NB4 (cell line): ENCODE measurements around the gene IGFBPL1.
"Not testable (repeated sequence)": the region's sequence is repeated elsewhere in the genome, so short reads cannot be mapped to it uniquely, and the experiment has no call there.

ENCODE experiments used
- DNase-seq: peaks from one replicate; pipeline ENCODE4 v3.0.0; 2010; ENCODE audit warnings: low read depth
- H3K4me3 ChIP-seq: one replicate; pipeline ENCODE4 v1.5.1; 2011; ENCODE audit warnings: mild to moderate bottlenecking, low read depth, low read length, moderate library complexity
- MYC ChIP-seq: IDR thresholded peaks from 2 replicates; pipeline ENCODE4 v1.6.1; 2011; ENCODE audit warnings: low read depth, low read length
- POLR2A ChIP-seq: IDR thresholded peaks from 2 replicates; pipeline ENCODE4 v1.6.1; 2011; ENCODE audit warnings: mild to moderate bottlenecking; ENCODE audit not compliant: insufficient read length; ENCODE audit errors: extremely low read depth
- TF ChIP-seq, protein P1 (sequence below): IDR thresholded peaks from one replicate; pipeline ENCODE4 v1.5.1; 2012; ENCODE audit warnings: low read depth, low read length
- TF ChIP-seq, protein P2 (sequence below): IDR thresholded peaks from 2 replicates; pipeline ENCODE4 v1.6.1; 2011; ENCODE audit warnings: low read depth, low read length

The IGFBPL1 gene

DNA sequence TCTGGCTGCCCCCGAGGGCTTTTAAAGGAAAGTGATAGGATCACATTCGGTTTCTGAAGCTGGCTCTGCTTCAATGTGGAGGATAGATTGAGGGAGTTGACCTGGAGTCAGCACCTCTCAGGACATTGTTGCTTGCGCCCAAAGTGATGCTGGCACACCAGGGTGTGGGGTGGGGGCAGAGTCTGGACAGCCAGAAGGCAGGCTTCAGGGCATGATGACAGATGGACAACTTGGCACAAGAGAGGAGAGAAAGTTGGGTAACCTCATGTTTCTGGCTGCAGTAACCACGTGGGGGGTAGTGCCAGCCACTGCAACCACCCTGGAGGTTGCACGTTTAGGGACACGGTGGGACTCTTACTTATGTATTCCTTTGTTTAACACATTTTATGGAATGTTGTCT is 22.3 kb downstream of the IGFBPL1 start:
- DNase-seq: no peak
- TF ChIP-seq, protein P1, sequence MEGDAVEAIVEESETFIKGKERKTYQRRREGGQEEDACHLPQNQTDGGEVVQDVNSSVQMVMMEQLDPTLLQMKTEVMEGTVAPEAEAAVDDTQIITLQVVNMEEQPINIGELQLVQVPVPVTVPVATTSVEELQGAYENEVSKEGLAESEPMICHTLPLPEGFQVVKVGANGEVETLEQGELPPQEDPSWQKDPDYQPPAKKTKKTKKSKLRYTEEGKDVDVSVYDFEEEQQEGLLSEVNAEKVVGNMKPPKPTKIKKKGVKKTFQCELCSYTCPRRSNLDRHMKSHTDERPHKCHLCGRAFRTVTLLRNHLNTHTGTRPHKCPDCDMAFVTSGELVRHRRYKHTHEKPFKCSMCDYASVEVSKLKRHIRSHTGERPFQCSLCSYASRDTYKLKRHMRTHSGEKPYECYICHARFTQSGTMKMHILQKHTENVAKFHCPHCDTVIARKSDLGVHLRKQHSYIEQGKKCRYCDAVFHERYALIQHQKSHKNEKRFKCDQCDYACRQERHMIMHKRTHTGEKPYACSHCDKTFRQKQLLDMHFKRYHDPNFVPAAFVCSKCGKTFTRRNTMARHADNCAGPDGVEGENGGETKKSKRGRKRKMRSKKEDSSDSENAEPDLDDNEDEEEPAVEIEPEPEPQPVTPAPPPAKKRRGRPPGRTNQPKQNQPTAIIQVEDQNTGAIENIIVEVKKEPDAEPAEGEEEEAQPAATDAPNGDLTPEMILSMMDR: no peak
- TF ChIP-seq POLR2A (no peak), MYC (no peak)
- TF ChIP-seq, protein P2, sequence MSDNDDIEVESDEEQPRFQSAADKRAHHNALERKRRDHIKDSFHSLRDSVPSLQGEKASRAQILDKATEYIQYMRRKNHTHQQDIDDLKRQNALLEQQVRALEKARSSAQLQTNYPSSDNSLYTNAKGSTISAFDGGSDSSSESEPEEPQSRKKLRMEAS: no peak
- no peak overlapping the region for H3K4me3 ChIP-seq

DNA sequence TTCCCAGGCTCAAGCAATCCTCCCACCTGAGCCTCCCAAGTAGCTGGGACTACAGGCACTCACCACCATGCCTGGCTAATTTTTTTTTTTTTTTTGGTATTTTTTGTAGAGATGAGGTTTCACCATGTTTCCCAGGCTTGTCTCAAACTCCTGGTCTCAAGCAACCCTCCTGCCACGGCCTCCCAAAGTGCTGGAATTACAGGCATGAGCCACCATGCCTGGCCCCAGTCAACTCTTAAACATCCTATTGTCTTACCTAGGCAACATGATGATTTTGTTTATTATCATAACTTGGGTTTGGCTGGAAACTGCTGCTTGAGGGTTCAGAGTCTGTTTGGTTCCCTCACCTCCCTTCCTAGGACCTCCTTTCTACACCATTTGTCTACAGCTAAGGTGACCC is 25.1 kb downstream of the IGFBPL1 start:
- DNase-seq, H3K4me3 ChIP-seq: not testable (repeated sequence)

DNA sequence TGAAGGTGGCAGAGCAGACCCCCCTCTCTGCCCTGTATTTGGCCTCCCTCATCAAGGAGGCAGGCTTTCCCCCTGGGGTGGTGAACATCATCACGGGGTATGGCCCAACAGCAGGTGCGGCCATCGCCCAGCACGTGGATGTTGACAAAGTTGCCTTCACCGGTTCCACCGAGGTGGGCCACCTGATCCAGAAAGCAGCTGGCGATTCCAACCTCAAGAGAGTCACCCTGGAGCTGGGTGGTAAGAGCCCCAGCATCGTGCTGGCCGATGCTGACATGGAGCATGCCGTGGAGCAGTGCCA is 27.9 kb downstream of the IGFBPL1 start:
- no peak overlapping the region for H3K4me3 ChIP-seq
- TF ChIP-seq, protein P1: no peak
- TF ChIP-seq POLR2A (no peak), MYC (no peak)
- DNase-seq: no peak

DNA sequence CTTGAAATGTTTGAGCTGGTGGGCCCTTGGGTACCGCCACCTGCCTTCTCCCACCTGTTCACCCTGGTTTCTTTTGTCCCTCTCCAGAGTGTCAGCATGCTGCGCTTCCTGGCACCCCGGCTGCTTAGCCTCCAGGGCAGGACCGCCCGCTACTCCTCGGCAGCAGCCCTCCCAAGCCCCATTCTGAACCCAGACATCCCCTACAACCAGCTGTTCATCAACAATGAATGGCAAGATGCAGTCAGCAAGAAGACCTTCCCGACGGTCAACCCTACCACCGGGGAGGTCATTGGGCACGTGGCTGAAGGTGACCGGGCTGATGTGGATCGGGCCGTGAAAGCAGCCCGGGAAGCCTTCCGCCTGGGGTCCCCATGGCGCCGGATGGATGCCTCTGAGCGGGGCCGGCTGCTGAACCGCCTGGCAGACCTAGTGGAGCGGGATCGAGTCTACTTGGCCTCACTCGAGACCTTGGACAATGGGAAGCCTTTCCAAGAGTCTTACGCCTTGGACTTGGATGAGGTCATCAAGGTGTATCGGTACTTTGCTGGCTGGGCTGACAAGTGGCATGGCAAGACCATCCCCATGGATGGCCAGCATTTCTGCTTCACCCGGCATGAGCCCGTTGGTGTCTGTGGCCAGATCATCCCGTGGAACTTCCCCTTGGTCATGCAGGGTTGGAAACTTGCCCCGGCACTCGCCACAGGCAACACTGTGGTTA is 28.4 kb downstream of the IGFBPL1 start:
- DNase-seq: no peak
- no peak overlapping the region for H3K4me3 ChIP-seq
- no peak for TF ChIP-seq POLR2A

DNA sequence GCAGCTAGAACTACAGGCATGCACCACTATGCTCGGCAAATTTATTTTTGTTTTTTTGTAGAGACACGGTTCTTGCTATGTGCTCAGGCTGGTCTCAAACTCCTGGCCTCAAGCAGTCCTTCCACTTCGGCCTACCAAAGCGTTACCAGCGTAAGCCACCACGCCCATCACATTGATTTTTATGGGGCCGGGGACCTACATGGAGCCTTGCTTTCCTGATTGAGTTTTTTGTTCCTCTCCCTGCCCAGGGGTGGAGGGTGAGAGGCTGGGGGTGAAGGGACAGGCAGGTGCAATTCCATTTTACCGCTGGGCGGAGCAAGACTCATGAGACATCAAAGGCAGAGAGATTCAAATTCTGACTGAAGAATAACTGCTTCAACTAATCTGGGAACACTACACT is 29.8 kb downstream of the IGFBPL1 start:
- no peak for TF ChIP-seq MYC
- TF ChIP-seq, protein P1: no peak
- TF ChIP-seq POLR2A: no peak
- TF ChIP-seq, protein P2: no peak
- no peak for DNase-seq
- H3K4me3 ChIP-seq: no peak overlapping the region

DNA sequence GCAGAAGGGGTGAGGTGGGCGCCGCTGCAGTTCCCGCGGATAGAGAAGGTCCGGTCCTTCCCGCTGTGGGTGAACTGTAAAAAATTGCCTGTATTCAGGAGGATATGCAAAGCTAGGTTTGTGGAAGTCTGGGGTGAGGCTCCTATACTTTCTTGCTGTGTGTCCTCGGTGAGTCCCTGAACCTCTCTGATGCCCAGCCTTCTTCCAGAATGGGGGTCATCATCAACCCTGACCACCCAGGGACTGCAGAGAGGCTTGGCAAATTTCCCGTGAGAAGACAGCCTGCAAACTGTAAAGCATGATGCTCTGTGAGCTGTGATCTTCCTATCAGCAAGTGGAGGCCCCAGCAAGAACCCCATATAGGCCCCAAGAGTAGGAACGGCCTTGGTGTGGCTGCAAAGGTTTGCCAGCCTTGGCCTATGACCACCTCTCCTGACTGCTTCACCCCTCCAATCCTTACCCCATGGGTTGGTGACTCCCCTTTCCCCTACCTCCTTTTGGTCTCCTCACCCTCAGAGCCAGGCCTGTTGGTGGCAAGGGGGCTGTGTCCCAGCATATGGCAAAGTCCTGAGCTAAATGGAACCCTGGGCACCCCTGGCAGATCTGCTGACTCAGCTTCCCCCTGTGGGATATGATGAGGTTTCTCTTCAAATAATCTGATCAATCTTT is 31.0 kb downstream of the IGFBPL1 start:
- TF ChIP-seq, protein P2: no peak
- TF ChIP-seq MYC: no peak
- no peak for TF ChIP-seq POLR2A
- TF ChIP-seq, protein P1: no peak
- H3K4me3 ChIP-seq: peak overlapping the region; percentile 69
- DNase-seq: peak; percentile 4

DNA sequence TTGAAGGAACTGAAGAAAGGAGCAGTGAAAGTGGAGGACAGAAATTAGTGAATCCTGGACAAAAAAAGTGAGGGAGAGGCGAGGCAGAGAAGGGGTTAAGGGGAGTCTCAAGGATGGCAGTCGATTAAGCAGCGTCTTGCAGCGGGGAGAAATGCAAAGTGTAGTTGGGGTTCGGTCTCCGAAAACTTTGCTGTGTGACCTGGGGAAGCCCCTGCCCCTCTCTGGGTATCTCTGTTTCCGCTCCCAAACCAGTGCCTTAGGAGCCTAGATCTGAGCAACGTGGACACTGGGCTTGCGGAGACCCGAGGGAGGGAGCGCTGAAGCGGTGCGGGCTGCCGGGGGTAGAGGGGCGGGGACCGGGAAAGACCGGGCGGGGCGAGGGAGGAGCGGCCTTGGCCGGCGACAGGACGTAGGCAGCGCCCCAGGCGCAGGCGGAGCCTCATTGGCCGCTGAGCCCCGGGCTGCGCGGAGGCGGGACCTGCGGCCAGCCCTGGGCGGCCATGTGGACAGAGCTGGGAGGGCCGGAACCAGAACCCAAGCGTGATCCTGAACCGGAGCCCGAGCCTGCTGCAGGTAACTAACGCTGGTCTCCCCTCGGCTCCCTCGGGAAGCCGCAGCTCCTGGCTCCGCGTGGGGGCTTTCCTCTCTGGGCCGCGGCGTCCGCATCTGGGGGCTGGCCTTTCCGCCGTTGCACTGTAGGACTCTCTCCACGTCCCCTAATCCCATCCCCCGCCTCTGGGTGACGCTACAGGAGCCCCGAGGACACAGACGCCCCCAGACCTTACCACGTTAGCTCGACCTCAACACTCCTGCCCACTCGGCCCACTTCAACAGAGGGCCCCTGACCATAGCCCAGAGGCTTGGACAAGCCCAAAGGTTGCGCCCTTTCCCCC is 31.8 kb downstream of the IGFBPL1 start, which contains the start of gene ALDH1B1:
ALDH1B1 (plus strand) TSS at position 468 of the 893 bp plus-strand sequence. CDS start 3,047 bp downstream, outside the sequence.
- peak within 1 kb of the TSS; percentile 69 for H3K4me3 ChIP-seq
- DNase-seq: peak; percentile 80
- TF ChIP-seq, protein P1: peak; percentile 25
- TF ChIP-seq, protein P2: peak; percentile 51; the same call in 1 of the 2 replicates
- TF ChIP-seq MYC (peak; percentile 68), POLR2A (peak; percentile 40)
